NOMO-1 treated with dmso at 0.1 percent for 144 hours (cell line): ENCODE data around the gene EPN3.

ENCODE experiments used
- DNase-seq: peaks from one replicate; lab custom pipeline; 2025; ENCODE audit not compliant: unreplicated experiment; lab: John Stamatoyannopoulos, UW

The EPN3 gene

GRCh38 chr17:50508573-50509460 is 23.7 kb upstream of the EPN3 start:
- DNase-seq: no peak

- no peak for DNase-seq
These were observed 21.5 kb upstream of the EPN3 start for GRCh38 chr17:50511058-50511457.

- no peak for DNase-seq
These were observed 19.0 kb upstream of the EPN3 start for GRCh38 chr17:50513495-50513894.

GRCh38 chr17:50514388-50514787 is 18.1 kb upstream of the EPN3 start:
- no peak for DNase-seq

GRCh38 chr17:50514936-50515702 is 17.4 kb upstream of the EPN3 start:
- DNase-seq: no peak

GRCh38 chr17:50517011-50517410 is 15.5 kb upstream of the EPN3 start:
- no peak for DNase-seq

- DNase-seq: no peak
These were observed 14.8 kb upstream of the EPN3 start for GRCh38 chr17:50517504-50518383.

GRCh38 chr17:50518384-50519023 is 14.0 kb upstream of the EPN3 start:
- DNase-seq: no peak

- no peak for DNase-seq
These were observed 13.2 kb upstream of the EPN3 start for GRCh38 chr17:50519141-50519834.

- no peak for DNase-seq
These were observed 12.1 kb upstream of the EPN3 start for GRCh38 chr17:50520483-50520882.

GRCh38 chr17:50521514-50521913 is 11.0 kb upstream of the EPN3 start:
- DNase-seq: no peak

GRCh38 chr17:50522766-50523165 is 9.8 kb upstream of the EPN3 start:
- DNase-seq: no peak

GRCh38 chr17:50523208-50523607 is 9.3 kb upstream of the EPN3 start:
- no peak for DNase-seq

- no peak for DNase-seq
These were observed 7.7 kb upstream of the EPN3 start for GRCh38 chr17:50524838-50525237.

GRCh38 chr17:50527155-50527762 is 5.3 kb upstream of the EPN3 start:
- DNase-seq: no peak

- DNase-seq: no peak
These were observed 4.5 kb upstream of the EPN3 start for GRCh38 chr17:50527949-50528474.

- DNase-seq: no peak
These were observed 2.7 kb upstream of the EPN3 start for GRCh38 chr17:50529849-50530248.

- no peak for DNase-seq
These were observed 1.0 kb upstream of the EPN3 start for GRCh38 chr17:50531428-50532025.

- DNase-seq: no peak
These were observed 650 bp downstream of the EPN3 start for GRCh38 chr17:50533185-50533584.
